GM19463 (cell line): ENCODE measurements around the gene ILDR1.
"Not testable (repeated sequence)": the region's sequence is repeated elsewhere in the genome, so short reads cannot be mapped to it uniquely, and the experiment has no call there.

ENCODE experiments used
- ATAC-seq: cut with Tn5 transposase; IDR thresholded peaks from one replicate; pipeline ENCODE4 v1.9.1; 2021; ENCODE audit warnings: mild to moderate bottlenecking, moderate library complexity; ENCODE audit not compliant: unreplicated experiment

The ILDR1 gene

GRCh38 chr3:122021811-122022401 is at the start of gene ILDR1:
Gene ILDR1, minus strand, starts transcription at chr3:122022247. Its CDS starts 170 bp downstream, at chr3:122022077.
- ATAC-seq: peak; percentile 43

GRCh38 chr3:122067588-122068240 is 45.7 kb upstream of the ILDR1 start:
- ATAC-seq: peak; percentile 43

DNA sequence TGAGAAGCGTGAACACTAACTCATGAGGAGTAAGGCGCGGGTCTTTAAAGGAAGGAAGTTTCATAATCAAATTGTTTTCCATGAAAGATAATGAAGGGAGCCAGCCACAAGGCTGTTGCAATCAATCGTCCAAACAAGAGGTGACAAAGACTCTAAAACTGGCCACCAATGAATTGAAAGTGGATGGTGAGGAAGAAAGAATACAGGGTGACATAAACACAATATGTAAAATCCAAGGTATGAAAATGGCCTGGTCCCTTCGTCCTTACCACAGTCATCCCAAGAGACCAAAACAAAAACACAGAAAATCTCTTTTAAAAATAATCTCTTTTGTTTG is 45.1 kb upstream of the ILDR1 start:
- ATAC-seq: peak; percentile 40

DNA sequence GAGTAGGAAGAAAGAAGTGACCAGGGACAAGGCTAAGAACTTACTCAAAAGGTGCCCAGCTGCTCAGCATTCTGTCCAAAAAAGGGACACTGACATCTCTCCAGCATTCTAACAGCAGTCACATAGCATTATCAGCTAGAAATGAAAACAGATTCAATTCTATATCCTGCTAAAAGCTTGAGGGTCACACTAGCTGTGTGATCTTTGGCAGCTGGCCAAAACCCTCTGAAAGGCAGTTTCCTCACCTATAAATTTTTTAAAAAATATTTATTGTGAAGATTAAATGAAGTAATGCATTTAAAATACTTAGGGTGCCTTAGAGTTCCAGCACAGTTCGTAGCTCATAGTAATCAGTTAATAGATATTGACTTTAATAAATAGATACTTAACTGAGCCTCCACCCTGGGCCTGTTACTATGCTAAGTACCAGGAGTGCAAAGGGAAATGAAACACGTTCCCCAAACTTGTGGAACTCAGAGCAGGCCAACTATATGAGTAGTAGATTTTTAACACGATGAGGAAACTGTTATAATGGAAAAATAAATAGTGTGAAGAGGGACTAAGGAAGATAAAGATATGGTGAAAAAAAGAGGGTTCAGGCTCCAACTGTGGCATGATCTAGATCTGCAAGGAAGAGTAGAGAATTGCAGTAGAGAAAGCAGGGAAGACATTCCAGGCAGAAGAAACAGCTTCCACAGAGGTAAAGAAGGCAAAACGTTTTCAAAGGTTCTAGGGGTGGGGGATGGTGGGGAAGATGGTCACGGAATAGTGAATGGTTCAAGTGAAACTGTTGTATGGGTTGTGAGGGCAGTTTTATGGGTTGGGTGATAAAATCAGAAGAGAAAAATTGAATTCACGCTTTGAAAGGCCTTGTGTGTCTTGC is 44.5 kb upstream of the ILDR1 start:
- ATAC-seq: no peak

DNA sequence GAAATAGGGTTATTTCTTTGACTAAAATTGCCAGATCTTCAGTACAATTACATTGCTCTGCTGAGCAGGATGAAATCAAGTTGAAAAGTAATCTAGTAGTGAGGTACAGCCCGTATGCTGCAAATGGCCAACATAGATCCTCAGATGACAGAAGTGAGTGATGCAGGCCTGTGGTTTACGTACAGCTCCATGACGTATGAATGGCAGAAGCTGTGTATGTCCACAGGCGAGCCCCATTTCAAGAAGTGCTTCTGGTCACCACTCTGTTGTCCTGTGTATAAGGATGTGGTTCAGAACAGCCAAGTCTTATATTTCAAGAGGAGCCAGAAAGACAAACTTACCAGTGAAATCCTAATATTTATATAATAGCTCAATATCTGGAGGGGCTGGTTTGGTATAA is 42.3 kb upstream of the ILDR1 start:
- ATAC-seq: no peak

DNA sequence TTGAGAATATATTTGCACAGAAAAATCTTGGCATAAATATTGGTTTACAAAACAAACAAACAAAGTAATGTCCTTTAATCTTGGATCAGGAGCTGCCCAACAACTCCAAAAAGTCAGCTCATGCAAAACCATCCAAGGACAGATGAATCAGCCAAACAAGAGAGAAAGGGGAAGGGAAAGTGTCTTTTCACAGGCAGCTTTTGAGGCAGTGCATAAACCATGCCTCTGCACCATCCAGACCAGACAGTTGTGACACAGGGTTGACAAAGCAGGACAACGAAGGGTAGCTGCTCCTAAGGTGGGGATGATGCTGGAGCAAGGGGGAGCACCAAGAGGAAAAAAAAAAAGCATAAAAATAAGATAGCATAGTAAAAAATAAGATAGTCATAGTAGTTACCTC is 41.9 kb upstream of the ILDR1 start:
- no peak for ATAC-seq

- ATAC-seq: no peak
Observed at GRCh38 chr3:122060040-122060698, 38.1 kb upstream of the ILDR1 start.

DNA sequence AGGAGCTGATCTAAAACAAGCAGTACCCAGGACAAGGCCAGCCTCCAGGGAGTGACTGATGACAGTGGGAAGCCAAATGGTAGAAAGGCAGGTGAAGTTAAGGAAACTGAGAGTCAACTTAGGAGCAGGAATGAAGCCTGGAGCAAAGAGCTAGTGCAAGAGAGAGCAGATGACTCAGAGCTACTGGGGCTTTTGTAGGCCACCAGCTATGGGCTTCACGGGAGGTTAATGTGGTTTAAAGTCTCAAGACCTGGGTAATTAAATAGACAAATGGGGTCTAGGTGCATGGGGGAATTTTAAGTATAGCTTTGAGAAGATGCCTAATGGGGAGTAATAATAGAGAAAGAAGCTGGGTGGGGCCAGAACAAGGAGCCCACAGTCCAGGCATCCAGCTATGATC is 36.2 kb upstream of the ILDR1 start:
- ATAC-seq: no peak

DNA sequence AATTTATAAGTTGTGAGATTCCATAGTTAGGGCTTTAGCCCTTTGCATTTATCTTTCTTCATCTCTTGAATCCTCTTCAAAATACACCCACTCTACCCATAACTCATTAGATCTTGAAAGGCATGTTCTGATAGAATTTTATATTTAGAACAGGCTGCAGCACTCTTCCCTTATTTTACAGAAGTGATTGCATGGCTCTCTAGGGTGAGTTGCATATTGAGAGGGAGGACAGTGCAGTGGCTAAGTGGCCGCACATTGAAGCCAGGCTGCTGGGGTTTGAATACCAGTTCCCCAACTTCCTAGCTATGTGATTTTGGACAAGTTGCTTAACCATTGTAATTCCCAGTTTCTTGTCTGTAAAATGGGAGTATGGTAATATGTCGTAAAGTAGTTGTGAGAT is 35.6 kb upstream of the ILDR1 start:
- ATAC-seq: no peak

DNA sequence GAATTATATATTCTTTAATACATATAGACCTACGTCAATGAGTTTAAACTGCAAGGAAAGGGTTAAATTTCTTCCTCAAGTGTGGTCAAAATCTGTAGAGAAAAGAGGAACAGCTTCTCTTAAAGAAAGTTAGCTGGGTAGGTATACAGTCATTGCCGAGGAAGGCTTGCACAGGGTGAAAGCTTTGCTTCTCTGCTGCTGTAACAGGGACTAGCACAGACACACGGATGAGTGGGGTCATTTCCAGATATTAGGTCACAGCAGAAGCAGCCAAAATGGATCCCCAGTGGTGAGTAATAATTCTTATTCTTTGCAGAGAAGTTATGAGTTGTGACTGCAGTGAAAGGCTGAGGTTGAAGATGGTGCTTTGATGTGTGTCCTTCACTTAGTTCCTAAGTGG is 33.2 kb upstream of the ILDR1 start, which contains the start of gene CD86:
Gene CD86, plus strand, starts transcription at position 148 of the 400 bp plus-strand sequence. Its CDS starts 128 bp downstream, at position 276.
- ATAC-seq: peak; percentile 86

- ATAC-seq: peak; percentile 46
Observed at GRCh38 chr3:122052968-122053367, 30.9 kb upstream of the ILDR1 start.

- ATAC-seq: not testable (repeated sequence)
Observed at GRCh38 chr3:122047773-122048172, 25.7 kb upstream of the ILDR1 start.

DNA sequence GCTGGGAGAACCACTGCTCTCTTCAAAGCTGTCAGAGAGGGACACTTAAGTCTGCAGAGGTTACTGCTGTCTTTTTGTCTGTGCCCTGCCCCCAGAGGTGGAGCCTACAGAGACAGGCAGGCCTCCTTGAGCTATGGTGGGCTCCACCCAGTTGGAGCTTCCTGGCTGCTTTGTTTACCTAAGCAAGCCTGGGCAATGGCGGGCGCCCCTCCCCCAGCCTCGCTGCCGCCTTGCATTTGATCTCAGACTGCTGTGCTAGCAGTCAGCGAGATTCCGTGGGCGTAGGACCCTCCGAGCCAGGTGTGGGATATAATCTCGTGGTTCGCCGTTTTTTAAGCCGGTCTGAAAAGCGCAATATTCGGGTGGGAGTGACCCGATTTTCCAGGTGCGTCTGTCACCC is 25.2 kb upstream of the ILDR1 start:
- not testable (repeated sequence) for ATAC-seq

GRCh38 chr3:122033023-122033422 is 11.0 kb upstream of the ILDR1 start:
- ATAC-seq: no peak

DNA sequence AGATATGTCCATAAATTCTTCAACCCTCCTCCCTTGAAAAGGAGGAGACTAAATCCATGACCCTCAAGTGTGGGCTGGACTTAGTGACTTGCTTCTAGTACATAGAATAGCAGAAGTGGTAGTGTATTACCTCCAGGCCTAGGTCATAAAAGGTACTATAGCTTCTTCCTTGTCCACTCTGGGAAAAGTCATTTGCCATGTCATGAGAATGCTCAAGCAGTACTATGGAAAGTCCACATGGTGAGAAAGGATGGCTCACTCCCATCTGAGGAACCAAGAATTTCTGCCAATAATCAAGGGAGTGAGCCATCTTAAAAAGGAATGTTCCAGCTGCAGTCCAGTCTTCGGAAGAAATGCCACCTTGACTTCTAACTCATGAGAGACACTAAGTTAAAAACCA is 10.5 kb upstream of the ILDR1 start:
- no peak for ATAC-seq

DNA sequence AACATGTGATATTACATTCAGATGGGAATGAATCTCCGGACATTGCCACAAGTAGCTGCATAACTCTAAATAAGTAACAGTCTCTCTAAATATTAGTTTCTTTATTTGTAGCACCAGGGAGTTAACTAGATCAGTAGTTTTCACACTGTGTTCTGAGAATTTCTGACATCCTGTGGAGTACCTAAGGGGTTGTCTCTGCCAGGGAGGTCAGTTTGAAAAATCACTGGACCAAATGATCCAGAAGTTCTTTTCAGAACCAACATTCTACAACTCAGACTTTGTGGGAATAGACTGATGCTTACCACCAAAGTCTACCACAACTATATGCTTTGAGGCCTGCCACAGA is 9.0 kb upstream of the ILDR1 start:
- ATAC-seq: no peak

GRCh38 chr3:122030381-122031122 is 8.5 kb upstream of the ILDR1 start:
- ATAC-seq: peak; percentile 50

DNA sequence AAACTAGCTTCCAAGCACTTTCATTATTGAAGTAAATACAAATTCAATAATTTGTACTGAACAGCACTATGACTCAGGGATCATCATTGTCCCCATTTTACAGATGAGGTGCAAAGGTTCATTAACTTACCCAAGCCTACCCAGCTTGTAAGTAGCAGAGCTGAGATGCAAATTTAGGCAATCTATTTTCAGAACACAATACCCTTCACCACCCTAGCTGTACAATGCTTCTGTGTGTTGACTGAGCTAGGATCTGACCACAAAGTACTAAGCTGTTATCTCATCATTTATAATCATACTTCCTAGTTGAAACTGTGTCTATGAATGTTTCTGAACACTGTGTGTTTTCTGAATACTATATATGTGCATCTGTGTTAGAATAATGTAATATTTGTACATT is 3.2 kb upstream of the ILDR1 start:
- ATAC-seq: peak; percentile 80

DNA sequence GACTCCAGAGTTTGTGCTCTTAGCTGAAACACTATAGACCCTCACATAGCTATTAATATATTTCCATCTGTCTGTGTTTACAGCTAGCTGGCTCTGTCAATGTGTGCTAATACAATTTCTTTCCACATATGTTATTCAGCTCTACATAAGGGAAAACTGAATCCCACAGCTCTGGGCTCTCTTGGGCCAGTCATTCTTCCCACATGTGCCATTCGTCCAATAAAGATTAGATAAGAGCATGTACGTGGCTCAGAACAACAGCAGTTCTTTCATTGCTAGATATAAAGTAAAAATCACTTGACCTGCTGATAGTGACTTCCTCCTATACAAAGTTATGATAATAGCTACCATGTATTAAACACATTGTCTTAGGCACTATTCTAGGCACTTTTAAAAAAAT is 2.8 kb upstream of the ILDR1 start:
- no peak for ATAC-seq

DNA sequence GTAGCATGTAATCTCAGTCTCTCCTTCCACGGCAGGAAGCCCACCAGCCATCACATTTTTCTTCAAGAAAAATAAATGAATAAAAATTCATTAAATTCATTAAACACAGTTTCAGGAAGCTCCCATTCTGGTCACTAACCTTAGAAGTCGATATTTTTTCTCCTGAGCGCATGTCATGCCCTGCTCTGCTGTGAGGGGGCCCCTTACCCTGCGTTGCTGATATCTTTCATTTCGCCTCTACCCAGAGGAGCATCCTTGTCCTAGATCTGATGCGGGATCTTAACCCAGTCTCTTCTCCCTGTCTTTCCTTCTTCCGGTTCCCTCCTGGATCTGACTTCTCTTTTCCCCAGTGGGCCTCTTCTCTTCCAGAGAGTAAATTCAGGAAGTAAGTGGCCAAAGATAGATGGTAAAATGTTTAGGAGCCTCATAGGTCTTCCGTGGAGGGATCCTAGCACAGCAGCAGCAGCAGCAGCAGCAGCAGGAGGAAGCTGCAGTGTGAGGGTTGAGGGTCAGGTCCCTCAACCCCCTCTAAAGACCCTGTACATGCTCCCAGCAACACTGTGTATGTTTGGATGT is 1.4 kb upstream of the ILDR1 start:
- ATAC-seq: no peak
